Esophagus (tissue), 2 donors: Measurements from ENCODE around the gene AAGAB. TPM values are rescaled to one million over a fixed set of nuclear protein-coding genes. Genes with fewer than 3 reads are reported as not detected.

Source experiments
- H3K27ac ChIP-seq, 2 donors: one replicate each; pipeline ENCODE4 v1.5.1; 2013; ENCODE audit warnings: low read depth in 2 of 2, mild to moderate bottlenecking in 2 of 2, inconsistent platforms in 1 of 2, low read length in 1 of 2, moderate library complexity in 1 of 2
- H3K27me3 ChIP-seq, 2 donors: one replicate each; pipeline ENCODE4 v1.6.1; 2013; ENCODE audit warnings: low read length in 2 of 2, control low read depth in 1 of 2, mild to moderate bottlenecking in 1 of 2; ENCODE audit not compliant: insufficient read depth in 2 of 2, control insufficient read depth in 1 of 2
- H3K36me3 ChIP-seq, 2 donors: one replicate each; pipeline ENCODE4 v1.6.1; 2013; ENCODE audit warnings: low read length in 1 of 2; ENCODE audit not compliant: control insufficient read depth in 2 of 2, insufficient read depth in 2 of 2
- H3K4me1 ChIP-seq, 2 donors: one replicate each; pipeline ENCODE4 v1.6.1; 2013; ENCODE audit warnings: low read length in 1 of 2; ENCODE audit not compliant: control insufficient read depth in 2 of 2, insufficient read depth in 2 of 2
- H3K4me3 ChIP-seq, 2 donors: one replicate each; pipeline ENCODE4 v1.5.1; 2013; ENCODE audit warnings: low read length in 2 of 2, mild to moderate bottlenecking in 2 of 2, low read depth in 1 of 2, moderate library complexity in 1 of 2
- H3K9me3 ChIP-seq, 2 donors: one replicate each; pipeline ENCODE4 v1.6.1; 2013; ENCODE audit warnings: mild to moderate bottlenecking in 2 of 2, low read depth in 1 of 2, low read length in 1 of 2, moderate library complexity in 1 of 2; ENCODE audit not compliant: control insufficient read depth in 2 of 2, insufficient read depth in 1 of 2
- WGBS, 2 donors: extraction: QIAGEN DNeasy Blood & Tissue Kit; methylation state at CpG; one replicate each; pipeline ENCODE4 v1.1.7; 2013; 5-methylcytosine and 5-hydroxymethylcytosine counted together
- polyA plus RNA-seq, 2 donors: library from polyadenylated mRNA; stranded (reverse); fragments of 200-250 nt; gene quantifications; one replicate each; pipeline ENCODE4 v1.2.3, GENCODE V29; 2013
- donor health status: healthy with polysubstance abuse.
- donor health status: Bipolar disorder and iron deficiency.

Gene AAGAB
- polyA plus RNA-seq, 2 donors = 7.0 to 17.4 TPM

DNA sequence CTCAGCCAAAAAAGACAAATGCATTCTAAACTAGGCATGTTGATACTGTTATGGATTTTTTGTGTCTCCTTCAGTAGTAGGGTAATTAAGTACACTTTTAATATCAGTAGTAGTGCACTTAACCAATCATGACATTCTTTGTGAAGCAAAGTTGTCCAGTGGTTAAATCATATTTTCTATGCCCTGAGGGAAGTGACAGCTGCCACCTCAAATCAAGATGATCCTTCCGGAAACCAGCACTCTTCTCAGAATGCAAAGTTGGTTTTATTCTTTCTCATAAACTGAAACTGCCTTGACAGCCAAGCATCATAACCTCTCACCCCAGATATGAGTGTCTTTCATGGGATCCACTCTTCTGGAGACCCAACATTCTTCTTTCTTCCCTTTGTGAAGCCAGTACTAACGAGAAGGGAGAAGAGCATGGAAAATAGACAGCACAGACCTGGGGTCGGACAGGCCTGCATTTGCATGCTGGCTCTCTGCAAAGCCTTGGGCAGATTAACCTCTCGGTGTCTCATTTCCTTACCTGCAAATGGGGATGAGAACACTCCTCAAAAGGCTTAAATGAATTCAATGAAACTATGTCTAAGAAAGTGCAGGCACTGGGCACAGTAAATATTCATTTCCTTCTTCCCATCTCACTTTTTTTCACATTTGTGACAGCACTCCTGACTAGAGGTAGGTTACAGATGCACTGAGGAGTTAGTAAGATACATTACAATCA lies 13.2 kb downstream of the AAGAB start:
- no peak overlapping the region for H3K27ac ChIP-seq
- no peaks in the 10 kb centered on the region for H3K4me1 ChIP-seq
- H3K9me3 ChIP-seq = no peaks in the 10 kb centered on the region
- no peaks in the 10 kb centered on the region for H3K36me3 ChIP-seq
- no peaks in the 10 kb centered on the region for H3K27me3 ChIP-seq
- WGBS, 2 donors = 54 to 57% methylated on average over 4 of the region's 4 CpGs
- no peak overlapping the region for H3K4me3 ChIP-seq

DNA sequence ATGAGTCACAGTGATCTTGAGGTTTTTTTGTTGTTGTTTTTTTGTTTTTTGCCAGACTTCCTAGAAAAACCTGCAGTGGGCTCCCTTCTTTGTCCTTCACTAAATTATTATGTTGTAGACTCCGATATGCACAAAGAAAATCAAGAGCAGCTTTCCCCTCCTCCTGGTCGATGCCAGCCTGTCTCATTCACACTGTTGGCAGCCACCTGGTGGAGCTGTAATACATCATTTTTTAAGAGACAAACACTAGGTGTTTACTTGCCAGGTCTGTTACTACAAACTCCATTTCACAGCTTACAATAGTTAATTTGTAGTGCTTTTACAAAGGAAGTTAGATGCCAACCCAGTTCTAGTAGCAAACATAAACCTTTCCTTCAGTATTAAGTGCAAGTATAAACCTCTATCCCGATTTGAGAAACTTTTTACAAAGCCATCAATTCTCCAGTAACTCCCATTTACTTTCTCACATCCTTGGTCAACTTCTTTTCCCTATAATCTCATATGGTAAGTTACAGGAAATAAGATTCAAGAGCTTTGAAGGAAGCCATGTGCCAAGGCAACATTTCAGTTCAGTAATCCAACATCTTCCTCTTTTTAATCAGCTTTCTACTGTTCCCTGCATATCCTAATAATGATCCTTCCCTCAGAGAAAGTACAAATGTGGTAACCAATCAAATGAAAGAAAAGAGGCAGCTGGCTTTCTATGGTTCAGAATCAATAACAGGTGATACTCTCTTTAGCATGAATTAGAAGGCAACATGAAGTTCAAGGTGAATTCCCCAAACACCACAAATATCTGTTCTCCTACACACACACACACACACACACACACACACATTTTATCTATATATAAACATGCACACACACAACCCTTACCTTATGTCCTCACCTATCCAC lies 14.0 kb downstream of the AAGAB start:
- Histone ChIP-seq H3K9me3 (no peaks in the 10 kb centered on the region), H3K4me3 (no peak overlapping the region), H3K27ac (no peak overlapping the region), H3K27me3 (no peaks in the 10 kb centered on the region), H3K36me3 (no peaks in the 10 kb centered on the region), H3K4me1 (no peaks in the 10 kb centered on the region)
- WGBS, 2 donors = 38 to 50% methylated on average over 3 of the region's 3 CpGs

DNA sequence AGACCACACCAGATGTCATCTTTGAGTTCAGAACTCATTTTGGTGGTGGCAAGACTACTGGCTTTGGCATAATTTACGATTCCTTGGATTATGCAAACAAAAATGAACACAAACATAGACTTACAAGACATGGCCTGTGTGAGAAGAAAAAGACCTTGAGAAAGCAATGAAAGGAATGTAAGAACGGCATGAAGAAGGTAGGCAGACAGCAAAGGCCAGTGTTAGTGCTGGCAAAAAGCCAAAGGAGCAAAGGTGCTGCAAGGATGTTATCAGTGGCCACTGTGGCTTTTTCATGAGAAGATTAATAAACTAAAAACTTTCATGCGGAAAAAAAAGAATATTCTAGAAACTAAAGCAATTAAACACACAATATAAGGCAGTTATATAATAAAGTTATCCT lies 21.9 kb downstream of the AAGAB start:
- Histone ChIP-seq H3K27me3 (no peaks in the 10 kb centered on the region), H3K9me3 (no peaks in the 10 kb centered on the region), H3K4me3 (no peak overlapping the region), H3K27ac (no peak overlapping the region), H3K36me3 (peaks cover 0 to 5% of the 10 kb centered on the region in 2 donors), H3K4me1 (no peaks in the 10 kb centered on the region)
- 70 to 71% methylated on average over 3 of the region's 3 CpGs for whole genome bisulfite sequencing, 2 donors

DNA sequence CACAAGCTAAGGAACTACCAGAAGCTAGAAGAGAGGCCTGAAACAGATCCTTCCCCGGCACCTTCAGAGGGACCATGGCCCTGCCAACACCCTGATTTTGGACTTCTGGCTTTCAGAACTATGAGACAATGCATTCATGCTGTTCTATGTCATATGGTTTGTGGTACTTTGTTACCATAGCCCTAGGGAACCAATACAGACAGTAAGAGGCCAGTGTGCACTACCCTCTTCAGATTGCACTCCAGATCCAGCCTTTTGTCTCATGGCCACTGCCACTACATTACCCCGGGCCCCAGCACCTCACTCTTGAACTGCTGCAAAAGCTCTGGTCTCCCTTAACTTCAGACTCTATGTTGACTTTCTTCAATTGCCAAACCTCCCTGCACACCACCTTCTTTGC lies 24.0 kb downstream of the AAGAB start:
- H3K9me3 ChIP-seq = no peaks in the 10 kb centered on the region
- WGBS, 2 donors = 94 to 98% methylated on average over 2 of the region's 2 CpGs
- no peaks in the 10 kb centered on the region for H3K27me3 ChIP-seq
- no peak overlapping the region for H3K4me3 ChIP-seq
- H3K36me3 ChIP-seq = peaks cover 0 to 5% of the 10 kb centered on the region in 2 donors
- peaks cover 0 to 2% of the 10 kb centered on the region in 2 donors for H3K4me1 ChIP-seq
- no peak overlapping the region for H3K27ac ChIP-seq

DNA sequence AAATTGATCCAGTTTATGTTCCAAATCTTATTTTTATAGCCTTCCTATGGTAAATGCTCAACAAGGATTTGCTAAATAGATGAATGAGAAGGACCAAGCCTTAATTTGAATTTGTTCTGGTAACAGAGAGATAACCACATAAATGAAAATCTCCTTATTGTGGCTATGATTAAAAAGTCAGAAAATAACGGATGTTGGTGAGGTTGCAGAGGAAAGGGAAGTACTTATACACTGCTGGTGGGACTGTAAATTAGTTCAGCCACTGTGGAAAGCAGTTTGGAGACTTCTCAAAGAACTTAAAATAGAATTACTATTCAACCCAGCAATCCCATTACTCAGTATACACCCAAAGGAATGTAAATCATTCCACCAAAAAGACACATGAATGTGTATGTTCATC lies 26.2 kb downstream of the AAGAB start:
- 63 to 66% methylated on average over 1 of the region's 1 CpG for WGBS, 2 donors
- peaks cover 0 to 2% of the 10 kb centered on the region in 2 donors for H3K4me1 ChIP-seq

DNA sequence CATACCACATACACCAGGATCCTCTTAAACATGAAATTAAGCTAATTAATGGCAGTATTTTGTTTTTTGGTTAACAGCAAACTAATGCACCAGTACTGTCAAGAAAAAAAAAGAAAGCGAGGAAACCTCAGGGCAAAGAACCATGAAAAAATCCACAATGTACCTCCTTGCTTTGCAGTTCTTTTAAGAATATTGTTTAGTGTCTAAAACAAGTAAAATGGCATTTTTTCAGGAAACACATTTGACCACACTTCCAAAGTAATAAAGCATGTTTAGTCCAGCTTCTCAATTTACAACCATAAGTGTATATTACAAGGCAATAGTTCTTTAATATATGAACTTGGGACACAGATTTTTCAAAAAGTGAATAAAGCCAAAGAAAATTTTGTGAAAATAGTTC lies 26.6 kb downstream of the AAGAB start:
- no peak overlapping the region for H3K4me3 ChIP-seq
- H3K36me3 ChIP-seq = peaks cover 0 to 5% of the 10 kb centered on the region in 2 donors
- H3K27ac ChIP-seq = no peak overlapping the region
- no peaks in the 10 kb centered on the region for H3K9me3 ChIP-seq
- 97 to 100% methylated on average over 1 of the region's 1 CpG for WGBS, 2 donors
- no peaks in the 10 kb centered on the region for H3K27me3 ChIP-seq
- peaks cover 0 to 2% of the 10 kb centered on the region in 2 donors for H3K4me1 ChIP-seq

More for the DNA sequence above, 26.2 kb downstream of the AAGAB start:
- Histone ChIP-seq H3K27ac (no peak overlapping the region), H3K27me3 (no peaks in the 10 kb centered on the region), H3K4me3 (no peak overlapping the region), H3K9me3 (no peaks in the 10 kb centered on the region), H3K36me3 (peaks cover 0 to 5% of the 10 kb centered on the region in 2 donors)

DNA sequence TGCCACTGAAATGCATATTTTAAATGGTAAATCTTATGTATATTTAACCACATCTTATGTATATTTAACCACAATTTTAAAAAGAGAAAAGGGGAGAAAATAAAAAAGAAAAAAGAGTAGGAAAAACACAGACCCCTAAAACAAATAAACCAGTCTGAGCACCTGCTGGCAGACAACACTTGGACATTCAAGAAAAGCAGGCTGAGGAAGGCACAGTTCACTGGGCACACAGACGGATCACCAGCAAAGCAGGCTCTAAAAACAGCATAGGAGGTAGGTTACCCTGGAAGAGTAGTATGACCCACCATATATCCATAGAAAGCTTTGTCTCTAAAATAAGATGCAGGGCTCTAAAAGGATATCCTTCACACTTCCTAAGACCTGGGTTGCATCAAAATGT lies 27.0 kb downstream of the AAGAB start:
- peaks cover 0 to 5% of the 10 kb centered on the region in 2 donors for H3K36me3 ChIP-seq
- no peaks in the 10 kb centered on the region for H3K27me3 ChIP-seq
- peaks cover 0 to 2% of the 10 kb centered on the region in 2 donors for H3K4me1 ChIP-seq
- H3K9me3 ChIP-seq = no peaks in the 10 kb centered on the region
- no peak overlapping the region for H3K4me3 ChIP-seq
- 75 to 88% methylated on average over 1 of the region's 1 CpG for WGBS, 2 donors
- no peak overlapping the region for H3K27ac ChIP-seq

DNA sequence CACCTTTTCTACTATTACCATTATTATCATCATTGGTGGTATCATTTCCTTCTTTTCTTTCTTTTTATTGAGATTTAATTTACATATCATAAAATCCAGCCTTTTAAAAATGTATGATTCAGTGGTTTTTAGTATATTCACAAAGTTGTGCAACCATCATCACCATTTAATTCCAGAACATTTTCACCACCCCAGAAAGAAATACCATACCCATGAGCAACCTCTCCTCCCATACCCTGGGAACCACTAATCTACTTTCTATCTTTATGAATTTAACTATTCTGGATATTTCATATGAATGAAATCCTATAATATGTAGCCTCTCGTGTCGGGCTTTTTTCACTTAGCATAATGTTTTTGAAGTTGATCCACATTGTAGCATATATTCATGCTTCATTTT lies 29.1 kb downstream of the AAGAB start:
- no peak overlapping the region for H3K27ac ChIP-seq
- peaks cover 0 to 2% of the 10 kb centered on the region in 2 donors for H3K36me3 ChIP-seq
- H3K27me3 ChIP-seq = no peaks in the 10 kb centered on the region
- H3K4me1 ChIP-seq = peaks cover 0 to 2% of the 10 kb centered on the region in 2 donors
- H3K9me3 ChIP-seq = no peaks in the 10 kb centered on the region
- no peak overlapping the region for H3K4me3 ChIP-seq
- 71 to 80% methylated on average over 2 of the region's 2 CpGs for WGBS, 2 donors

DNA sequence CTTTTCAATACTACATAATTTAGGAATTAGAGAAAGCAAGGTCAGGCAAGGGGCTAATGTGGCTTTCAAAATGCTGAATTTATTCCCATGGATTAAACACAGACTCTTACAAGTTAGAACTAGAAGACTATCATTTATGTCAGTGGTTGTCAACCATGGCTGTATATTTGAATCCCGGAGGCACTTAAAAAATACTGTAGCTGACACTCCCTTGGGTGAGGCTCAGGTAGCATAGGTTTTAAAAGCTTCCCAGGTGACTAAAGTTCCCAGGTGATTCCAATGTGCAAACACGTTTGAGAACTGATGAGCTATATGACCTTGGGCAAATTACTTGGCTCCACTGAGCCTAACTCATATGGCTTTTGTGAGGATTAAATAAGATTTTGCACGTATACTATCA lies 29.6 kb downstream of the AAGAB start:
- peaks cover 0 to 2% of the 10 kb centered on the region in 2 donors for H3K4me1 ChIP-seq
- peak overlapping the region in 1 of 2 donors; percentile 4 for H3K27ac ChIP-seq
- H3K9me3 ChIP-seq = no peaks in the 10 kb centered on the region
- no peak overlapping the region for H3K4me3 ChIP-seq
- WGBS, 2 donors = 52 to 54% methylated on average over 3 of the region's 3 CpGs
- no peaks in the 10 kb centered on the region for H3K27me3 ChIP-seq
- H3K36me3 ChIP-seq = no peaks in the 10 kb centered on the region
